H9 (cell line): ENCODE measurements around the gene ACSM3. TPM values are rescaled to one million over a fixed set of nuclear protein-coding genes. Genes with fewer than 3 reads are reported as not detected.

ENCODE experiments used
- DNase-seq: peaks from one replicate; pipeline ENCODE4 v3.0.0-alpha.2; 2017
- H2AFZ ChIP-seq: one replicate; pipeline ENCODE4 v1.6.1; 2013; ENCODE audit warnings: mild to moderate bottlenecking, low read length, control low read depth, moderate library complexity
- H2AK5ac ChIP-seq: 2 replicates; pipeline ENCODE4 v1.6.1; 2013; ENCODE audit warnings: low read length, control low read depth, mixed read lengths; ENCODE audit not compliant: insufficient read length
- H2BK120ac ChIP-seq: one replicate; pipeline ENCODE4 v1.6.1; 2013; ENCODE audit warnings: low read depth, mild to moderate bottlenecking, low read length, control low read depth, inconsistent platforms; ENCODE audit not compliant: poor library complexity, severe bottlenecking
- H2BK12ac ChIP-seq: 2 replicates; pipeline ENCODE4 v1.6.1; 2013; ENCODE audit warnings: low read length, control low read depth, mixed read lengths, low read depth; ENCODE audit not compliant: insufficient read length
- H2BK15ac ChIP-seq: 2 replicates; pipeline ENCODE4 v1.6.1; 2013; ENCODE audit warnings: low read depth, low read length, control low read depth
- H2BK20ac ChIP-seq: one replicate; pipeline ENCODE4 v1.6.1; 2013; ENCODE audit warnings: low read depth, mild to moderate bottlenecking, low read length, control low read depth, inconsistent platforms; ENCODE audit not compliant: poor library complexity, severe bottlenecking
- H2BK5ac ChIP-seq: 2 replicates; pipeline ENCODE4 v1.6.1; 2013; ENCODE audit warnings: low read length, control low read depth, mixed read lengths; ENCODE audit not compliant: insufficient read length
- H3K14ac ChIP-seq: 2 replicates; pipeline ENCODE4 v1.6.1; 2013; ENCODE audit warnings: low read length, control low read depth; ENCODE audit not compliant: insufficient read depth
- H3K18ac ChIP-seq: 2 replicates; pipeline ENCODE4 v1.6.1; 2013; ENCODE audit warnings: low read depth, mild to moderate bottlenecking, mixed read lengths, low read length, control low read depth; ENCODE audit not compliant: insufficient read length
- H3K23ac ChIP-seq: 2 replicates; pipeline ENCODE4 v1.6.1; 2013; ENCODE audit warnings: low read length, control low read depth, mixed read lengths, low read depth; ENCODE audit not compliant: insufficient read length
- H3K23me2 ChIP-seq: 2 replicates; pipeline ENCODE4 v1.6.1; 2013; ENCODE audit warnings: low read depth, mild to moderate bottlenecking, mixed read lengths, low read length, control low read depth; ENCODE audit not compliant: insufficient read length, poor library complexity, severe bottlenecking
- H3K27ac ChIP-seq: 2 replicates; pipeline ENCODE4 v1.5.1; 2013; ENCODE audit warnings: low read length, control low read depth, mixed read lengths, low read depth; ENCODE audit not compliant: insufficient read length
- H3K27me3 ChIP-seq: 2 replicates; pipeline ENCODE4 v1.6.1; 2013; ENCODE audit warnings: low read length, control low read depth, inconsistent platforms; ENCODE audit not compliant: insufficient read depth
- H3K4ac ChIP-seq: 2 replicates; pipeline ENCODE4 v1.6.1; 2013; ENCODE audit warnings: low read depth, mild to moderate bottlenecking, control low read depth, inconsistent platforms, low read length, moderate library complexity
- H3K4me1 ChIP-seq: 2 replicates; pipeline ENCODE4 v1.6.1; 2013; ENCODE audit warnings: low read length, control low read depth, inconsistent platforms; ENCODE audit not compliant: insufficient read depth
- H3K4me2 ChIP-seq: 2 replicates; pipeline ENCODE4 v1.6.1; 2013; ENCODE audit warnings: low read length, control low read depth, mixed read lengths; ENCODE audit not compliant: insufficient read length, insufficient read depth
- H3K56ac ChIP-seq: 2 replicates; pipeline ENCODE4 v1.6.1; 2013; ENCODE audit warnings: low read depth, mild to moderate bottlenecking, mixed read lengths, low read length, control low read depth; ENCODE audit not compliant: insufficient read length
- H3K79me1 ChIP-seq: 2 replicates; pipeline ENCODE4 v1.6.1; 2013; ENCODE audit warnings: low read depth, mild to moderate bottlenecking, moderate library complexity, low read length, control low read depth, inconsistent platforms; ENCODE audit not compliant: insufficient read depth, poor library complexity, severe bottlenecking
- H3K79me2 ChIP-seq: 2 replicates; pipeline ENCODE4 v1.6.1; 2013; ENCODE audit warnings: low read length, control low read depth, inconsistent platforms; ENCODE audit not compliant: insufficient read depth
- H3K9ac ChIP-seq: 2 replicates; pipeline ENCODE4 v1.6.1; 2013; ENCODE audit warnings: low read length, control low read depth, mixed read lengths; ENCODE audit not compliant: insufficient read length; ENCODE audit errors: extremely low read depth
- H3K9me3 ChIP-seq: one replicate; pipeline ENCODE4 v1.6.1; 2013; ENCODE audit warnings: low read depth, low read length, inconsistent platforms; ENCODE audit not compliant: control insufficient read depth
- H3T11ph ChIP-seq: one replicate; pipeline ENCODE4 v1.6.1; 2013; ENCODE audit warnings: mild to moderate bottlenecking, low read length, control low read depth, inconsistent platforms
- H4K20me1 ChIP-seq: one replicate; pipeline ENCODE4 v1.6.1; 2013; ENCODE audit not compliant: control insufficient read depth, insufficient read length, insufficient read depth
- H4K5ac ChIP-seq: 2 replicates; pipeline ENCODE4 v1.6.1; 2013; ENCODE audit warnings: low read depth, mild to moderate bottlenecking, mixed read lengths, low read length, control low read depth; ENCODE audit not compliant: insufficient read length
- H4K8ac ChIP-seq: replicated peaks from 2 replicates; pipeline ENCODE4 v1.6.1; 2013; ENCODE audit warnings: low read length, control low read depth, mixed read lengths, low read depth; ENCODE audit not compliant: insufficient read length
- H4K91ac ChIP-seq: 2 replicates; pipeline ENCODE4 v1.6.1; 2013; ENCODE audit warnings: low read depth, mild to moderate bottlenecking, moderate library complexity, mixed read lengths, low read length, control low read depth; ENCODE audit not compliant: insufficient read length
- H3K27ac Mint-ChIP-seq, 3 experiments: 2 replicates in 2 of 3; 3 replicates in 1 of 3; pipeline ENCODE4 v1.8.0; 2020 to 2021; ENCODE audit warnings: mixed read lengths in 3 of 3, mild to moderate bottlenecking in 1 of 3, moderate library complexity in 1 of 3
- H3K27me3 Mint-ChIP-seq: 2 replicates; pipeline ENCODE4 v1.8.0; 2021; ENCODE audit warnings: low read depth, mild to moderate bottlenecking, moderate library complexity, mixed read lengths
- H3K36me3 Mint-ChIP-seq, 3 experiments: 2 replicates in 2 of 3; 3 replicates in 1 of 3; pipeline ENCODE4 v1.8.0; 2020 to 2021; ENCODE audit warnings: low read depth in 3 of 3, mixed read lengths in 3 of 3; ENCODE audit not compliant: insufficient read depth in 1 of 3
- H3K4me1 Mint-ChIP-seq, 2 experiments: 2 replicates each; pipeline ENCODE4 v1.8.0; 2020; ENCODE audit warnings: mixed read lengths in 2 of 2
- H3K4me3 Mint-ChIP-seq, 2 experiments: 2 replicates in 1 of 2; 3 replicates in 1 of 2; pipeline ENCODE4 v1.8.0; 2020 to 2021; ENCODE audit warnings: mild to moderate bottlenecking in 2 of 2, mixed read lengths in 2 of 2, moderate library complexity in 1 of 2
- H3K9me3 Mint-ChIP-seq, 2 experiments: 2 replicates in 1 of 2; 3 replicates in 1 of 2; pipeline ENCODE4 v1.8.0; 2020; ENCODE audit warnings: mild to moderate bottlenecking in 2 of 2, mixed read lengths in 2 of 2, moderate library complexity in 1 of 2
- CTCF ChIP-seq: fragments of 200-600 bp; sonication (generic); conservative IDR thresholded peaks from 3 replicates; pipeline ENCODE4 v1.8.0; 2021; ENCODE audit warnings: antibody characterized with exemption, mild to moderate bottlenecking
- WGBS: extraction: QIAGEN DNeasy Blood & Tissue Kit; methylation state at CpG from one replicate; pipeline ENCODE4 v1.1.7; 2013; ENCODE audit warnings: missing lambda C conversion rate, low lambda C conversion rate, mixed read lengths; ENCODE audit not compliant: insufficient read length; ENCODE audit errors: extremely low coverage; 5-methylcytosine and 5-hydroxymethylcytosine counted together
- total RNA-seq: library from RNA; stranded (reverse); gene quantifications from 2 replicates; pipeline ENCODE4 v1.2.1, GENCODE V29; 2021

Gene ACSM3
- total RNA-seq, 1 experiment from 2014 or later = 3.1 TPM

GRCh38 chr16:20766294-20766693 lies 2.5 kb downstream of the ACSM3 start:
- H4K5ac ChIP-seq = no peak overlapping the region
- no peak overlapping the region for H2BK120ac ChIP-seq
- H4K8ac ChIP-seq = no peak overlapping the region
- no peaks in the 10 kb centered on the region for H3K23me2 ChIP-seq
- no peaks in the 10 kb centered on the region for H3K9me3 ChIP-seq
- peaks cover 0 to 10% (median 0%) of the 10 kb centered on the region in 3 experiments; a peak in 1 of 7 replicates for H3K36me3 Mint-ChIP-seq
- no peak overlapping the region for H3K27ac Mint-ChIP-seq
- H3K4me1 ChIP-seq = no peaks in the 10 kb centered on the region
- no peaks in the 10 kb centered on the region for H3K27me3 ChIP-seq
- TF ChIP-seq CTCF = no peak
- H2AK5ac ChIP-seq = no peak overlapping the region
- no peaks in the 10 kb centered on the region for H4K20me1 ChIP-seq
- H3K4me1 Mint-ChIP-seq = peaks cover 16 to 18% of the 10 kb centered on the region in 2 experiments
- H2BK5ac ChIP-seq = no peak overlapping the region
- H3K79me1 ChIP-seq = no peaks in the 10 kb centered on the region
- H3K79me2 ChIP-seq = no peaks in the 10 kb centered on the region
- H4K91ac ChIP-seq = no peak overlapping the region
- H3K56ac ChIP-seq = no peak overlapping the region
- H3K9ac ChIP-seq = no peak overlapping the region
- H2BK20ac ChIP-seq = no peak overlapping the region
- DNase-seq = no peak
- H3K14ac ChIP-seq = no peak overlapping the region
- peaks cover 5% of the 10 kb centered on the region for H3K27me3 Mint-ChIP-seq
- WGBS = no CpG with 5 or more reads among the region's 5 CpGs
- H3K27ac ChIP-seq = no peak overlapping the region
- H3K9me3 Mint-ChIP-seq = peaks cover 10 to 12% of the 10 kb centered on the region in 2 experiments
- H3K18ac ChIP-seq = no peak overlapping the region
- no peak overlapping the region for H2BK15ac ChIP-seq
- no peak overlapping the region for H2BK12ac ChIP-seq
- H2AFZ ChIP-seq = no peak overlapping the region
- H3K4me2 ChIP-seq = no peak overlapping the region
- no peak overlapping the region for H3T11ph ChIP-seq
- H3K4me3 Mint-ChIP-seq = no peak overlapping the region
- no peak overlapping the region for H3K4ac ChIP-seq
- H3K23ac ChIP-seq = no peak overlapping the region
